ENCODE results near the gene DACT3.
A peak's percentile ranks its signal among the peaks of the same experiment; 100 is the strongest.
"Not testable (repeated sequence)": the region's sequence is repeated elsewhere in the genome, so short reads cannot be mapped to it uniquely, and the experiment has no call there.

The DACT3 gene

GRCh38 chr19:46631481-46631880 is 29.5 kb downstream of the DACT3 start:
- DNase-seq = no peak

- DNase-seq = no peak
These were observed 30.3 kb downstream of the DACT3 start for GRCh38 chr19:46630586-46631205.

- DNase-seq = no peak
These were observed 31.4 kb downstream of the DACT3 start for GRCh38 chr19:46629546-46630025.

GRCh38 chr19:46628970-46629369 is 32.0 kb downstream of the DACT3 start:
- not testable (repeated sequence) for DNase-seq

- DNase-seq = no peak
These were observed 34.5 kb downstream of the DACT3 start for GRCh38 chr19:46626446-46626845.

GRCh38 chr19:46625731-46626130 is 35.3 kb downstream of the DACT3 start:
- no peak for DNase-seq

- peak; percentile 73 for DNase-seq
These were observed 35.9 kb downstream of the DACT3 start, which contains the start of gene PTGIR for GRCh38 chr19:46624958-46625661. TSS of gene PTGIR (minus strand) at chr19:46625089. CDS start at chr19:46624225, 864 bp downstream.

GRCh38 chr19:46623915-46624502 is 37.0 kb downstream of the DACT3 start:
- DNase-seq = no peak

- no peak for DNase-seq
These were observed 38.9 kb downstream of the DACT3 start for GRCh38 chr19:46622118-46622446.

- DNase-seq = no peak
These were observed 39.5 kb downstream of the DACT3 start for GRCh38 chr19:46621191-46622117.

- no peak for DNase-seq
These were observed 40.3 kb downstream of the DACT3 start for GRCh38 chr19:46620716-46621115.

- no peak for DNase-seq
These were observed 40.7 kb downstream of the DACT3 start for GRCh38 chr19:46620267-46620666.

- no peak for DNase-seq
These were observed 42.2 kb downstream of the DACT3 start for GRCh38 chr19:46618670-46619231.

GRCh38 chr19:46617601-46618000 is 43.4 kb downstream of the DACT3 start:
- no peak for DNase-seq

- peak; percentile 80 for DNase-seq
These were observed 44.2 kb downstream of the DACT3 start for GRCh38 chr19:46616631-46617322.

- DNase-seq = no peak
These were observed 45.0 kb downstream of the DACT3 start for GRCh38 chr19:46615966-46616365.

- peak; percentile 89 for DNase-seq
These were observed 46.8 kb downstream of the DACT3 start for GRCh38 chr19:46614114-46614722.

GRCh38 chr19:46613525-46613924 is 47.5 kb downstream of the DACT3 start:
- no peak for DNase-seq

GRCh38 chr19:46611776-46612175 is 49.2 kb downstream of the DACT3 start:
- no peak for DNase-seq

- peak; percentile 52 for DNase-seq
These were observed 49.9 kb downstream of the DACT3 start for GRCh38 chr19:46610851-46611770.

GRCh38 chr19:46610413-46610775 is 50.6 kb downstream of the DACT3 start:
- DNase-seq = no peak
